ENCODE results near the gene DYNLRB1. TPM values are rescaled to one million over a fixed set of nuclear protein-coding genes. Genes with fewer than 3 reads are reported as not detected.

Gene DYNLRB1
- total and polyA plus RNA-seq, 2 of the 13 experiments (the other 11 are each of a cell fraction or from before 2014, with no cell fraction given): 140 to 244 TPM

DNA sequence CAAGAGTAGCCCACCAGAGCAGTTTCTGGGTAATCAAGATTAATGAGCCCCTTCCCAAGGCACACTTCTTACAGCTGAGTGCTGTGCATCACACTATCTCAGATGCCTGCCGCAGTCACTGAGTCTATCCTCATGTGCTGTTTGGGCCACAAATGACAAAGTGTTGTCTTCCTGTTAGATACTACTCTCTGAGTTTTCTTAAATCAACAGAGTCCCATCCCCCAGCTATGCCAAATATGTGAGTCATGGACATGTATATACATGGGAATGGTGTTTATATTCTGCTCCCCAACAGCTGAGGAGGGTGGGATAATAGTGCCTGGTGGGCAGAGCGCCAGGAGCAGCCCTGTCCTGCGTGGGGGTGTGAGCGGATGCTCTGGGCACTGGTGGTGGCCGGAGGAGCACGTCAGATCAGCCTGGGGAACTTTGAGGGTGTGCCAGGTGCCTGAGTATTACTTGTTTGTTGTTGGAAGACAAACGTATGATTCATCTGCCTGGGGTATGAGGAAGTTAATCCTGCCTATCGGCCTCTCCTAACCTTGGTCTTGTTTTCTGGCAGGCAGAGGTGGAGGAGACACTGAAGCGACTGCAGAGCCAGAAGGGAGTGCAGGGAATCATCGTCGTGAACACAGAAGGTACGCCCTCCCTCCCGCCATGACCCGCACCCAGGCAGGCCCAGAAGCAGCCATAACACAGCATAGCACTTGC, 9.6 kb downstream of the DYNLRB1 start (continued):
- TF ChIP-seq, protein P1, sequence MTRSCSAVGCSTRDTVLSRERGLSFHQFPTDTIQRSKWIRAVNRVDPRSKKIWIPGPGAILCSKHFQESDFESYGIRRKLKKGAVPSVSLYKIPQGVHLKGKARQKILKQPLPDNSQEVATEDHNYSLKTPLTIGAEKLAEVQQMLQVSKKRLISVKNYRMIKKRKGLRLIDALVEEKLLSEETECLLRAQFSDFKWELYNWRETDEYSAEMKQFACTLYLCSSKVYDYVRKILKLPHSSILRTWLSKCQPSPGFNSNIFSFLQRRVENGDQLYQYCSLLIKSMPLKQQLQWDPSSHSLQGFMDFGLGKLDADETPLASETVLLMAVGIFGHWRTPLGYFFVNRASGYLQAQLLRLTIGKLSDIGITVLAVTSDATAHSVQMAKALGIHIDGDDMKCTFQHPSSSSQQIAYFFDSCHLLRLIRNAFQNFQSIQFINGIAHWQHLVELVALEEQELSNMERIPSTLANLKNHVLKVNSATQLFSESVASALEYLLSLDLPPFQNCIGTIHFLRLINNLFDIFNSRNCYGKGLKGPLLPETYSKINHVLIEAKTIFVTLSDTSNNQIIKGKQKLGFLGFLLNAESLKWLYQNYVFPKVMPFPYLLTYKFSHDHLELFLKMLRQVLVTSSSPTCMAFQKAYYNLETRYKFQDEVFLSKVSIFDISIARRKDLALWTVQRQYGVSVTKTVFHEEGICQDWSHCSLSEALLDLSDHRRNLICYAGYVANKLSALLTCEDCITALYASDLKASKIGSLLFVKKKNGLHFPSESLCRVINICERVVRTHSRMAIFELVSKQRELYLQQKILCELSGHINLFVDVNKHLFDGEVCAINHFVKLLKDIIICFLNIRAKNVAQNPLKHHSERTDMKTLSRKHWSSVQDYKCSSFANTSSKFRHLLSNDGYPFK (CRISPR knock-in tag; IDR thresholded peaks at IDR 0.05; ENCODE audit: borderline replicate concordance): peak; percentile 84; the same call in 1 of the 2 replicates
- TF ChIP-seq HMG20A (CRISPR knock-in tag; IDR thresholded peaks at IDR 0.05; ENCODE audit: borderline replicate concordance) (peak; percentile 93), MNT (IDR thresholded peaks at IDR 0.05) (peak; percentile 82; the same call in 1 of the 2 replicates), GTF3A (CRISPR knock-in tag; conservative IDR thresholded peaks at IDR 0.05) (peak; percentile 81; the same call in 1 of the 2 replicates), ZNF761 (CRISPR knock-in tag; conservative IDR thresholded peaks at IDR 0.05) (peak; percentile 78; the same call in 1 of the 2 replicates), ZNF580 (CRISPR knock-in tag; IDR thresholded peaks at IDR 0.05; ENCODE audit: borderline replicate concordance, low read depth) (peak; percentile 93), RFXAP (CRISPR knock-in tag; IDR thresholded peaks at IDR 0.05; ENCODE audit: borderline replicate concordance) (peak; percentile 44; the same call in 1 of the 2 replicates), ONECUT2 (CRISPR knock-in tag; IDR thresholded peaks at IDR 0.05) (no peak), MZF1 (CRISPR knock-in tag; IDR thresholded peaks at IDR 0.05; ENCODE audit: borderline replicate concordance) (peak; percentile 96; the same call in 1 of the 2 replicates), POLR2A (IDR thresholded peaks at IDR 0.05; ENCODE audit: insufficient read depth in 1 of 2, low read depth in 2 of 2, low read length in 2 of 2) (no peak; a peak in 1 of 4 replicates), ZNF550 (CRISPR knock-in tag; IDR thresholded peaks at IDR 0.05; ENCODE audit: borderline replicate concordance) (0 out of 2 replicates have a peak, but pooled peaks have one; percentile 48), GABPA (IDR thresholded peaks at IDR 0.05; ENCODE audit: low read depth, low read length) (no peak), GABPA (CRISPR knock-in tag; IDR thresholded peaks at IDR 0.05; ENCODE audit: low read depth) (peak; percentile 71), TFE3 (CRISPR knock-in tag; IDR thresholded peaks at IDR 0.05) (peak; percentile 84), KLF13 (CRISPR knock-in tag; IDR thresholded peaks at IDR 0.05) (no peak)
- TF ChIP-seq, protein P2, sequence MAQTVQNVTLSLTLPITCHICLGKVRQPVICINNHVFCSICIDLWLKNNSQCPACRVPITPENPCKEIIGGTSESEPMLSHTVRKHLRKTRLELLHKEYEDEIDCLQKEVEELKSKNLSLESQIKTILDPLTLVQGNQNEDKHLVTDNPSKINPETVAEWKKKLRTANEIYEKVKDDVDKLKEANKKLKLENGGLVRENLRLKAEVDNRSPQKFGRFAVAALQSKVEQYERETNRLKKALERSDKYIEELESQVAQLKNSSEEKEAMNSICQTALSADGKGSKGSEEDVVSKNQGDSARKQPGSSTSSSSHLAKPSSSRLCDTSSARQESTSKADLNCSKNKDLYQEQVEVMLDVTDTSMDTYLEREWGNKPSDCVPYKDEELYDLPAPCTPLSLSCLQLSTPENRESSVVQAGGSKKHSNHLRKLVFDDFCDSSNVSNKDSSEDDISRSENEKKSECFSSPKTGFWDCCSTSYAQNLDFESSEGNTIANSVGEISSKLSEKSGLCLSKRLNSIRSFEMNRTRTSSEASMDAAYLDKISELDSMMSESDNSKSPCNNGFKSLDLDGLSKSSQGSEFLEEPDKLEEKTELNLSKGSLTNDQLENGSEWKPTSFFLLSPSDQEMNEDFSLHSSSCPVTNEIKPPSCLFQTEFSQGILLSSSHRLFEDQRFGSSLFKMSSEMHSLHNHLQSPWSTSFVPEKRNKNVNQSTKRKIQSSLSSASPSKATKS (CRISPR knock-in tag; IDR thresholded peaks at IDR 0.05): no peak
- TF ChIP-seq, protein P3, sequence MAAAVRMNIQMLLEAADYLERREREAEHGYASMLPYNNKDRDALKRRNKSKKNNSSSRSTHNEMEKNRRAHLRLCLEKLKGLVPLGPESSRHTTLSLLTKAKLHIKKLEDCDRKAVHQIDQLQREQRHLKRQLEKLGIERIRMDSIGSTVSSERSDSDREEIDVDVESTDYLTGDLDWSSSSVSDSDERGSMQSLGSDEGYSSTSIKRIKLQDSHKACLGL (CRISPR knock-in tag; IDR thresholded peaks at IDR 0.05): no peak; the same call in 1 of the 2 replicates
- TF ChIP-seq, protein P4, sequence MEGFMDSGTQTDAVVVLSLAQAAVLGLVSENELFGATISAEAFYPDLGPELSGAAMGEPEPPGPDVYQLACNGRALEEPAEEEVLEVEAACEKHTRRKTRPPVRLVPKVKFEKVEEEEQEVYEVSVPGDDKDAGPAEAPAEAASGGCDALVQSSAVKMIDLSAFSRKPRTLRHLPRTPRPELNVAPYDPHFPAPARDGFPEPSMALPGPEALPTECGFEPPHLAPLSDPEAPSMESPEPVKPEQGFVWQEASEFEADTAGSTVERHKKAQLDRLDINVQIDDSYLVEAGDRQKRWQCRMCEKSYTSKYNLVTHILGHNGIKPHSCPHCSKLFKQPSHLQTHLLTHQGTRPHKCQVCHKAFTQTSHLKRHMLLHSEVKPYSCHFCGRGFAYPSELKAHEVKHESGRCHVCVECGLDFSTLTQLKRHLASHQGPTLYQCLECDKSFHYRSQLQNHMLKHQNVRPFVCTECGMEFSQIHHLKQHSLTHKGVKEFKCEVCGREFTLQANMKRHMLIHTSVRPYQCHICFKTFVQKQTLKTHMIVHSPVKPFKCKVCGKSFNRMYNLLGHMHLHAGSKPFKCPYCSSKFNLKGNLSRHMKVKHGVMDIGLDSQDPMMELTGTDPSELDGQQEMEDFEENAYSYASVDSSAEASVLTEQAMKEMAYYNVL (CRISPR knock-in tag; IDR thresholded peaks at IDR 0.05; ENCODE audit: borderline replicate concordance): 0 out of 2 replicates have a peak, but pooled peaks have one; percentile 72

All from HepG2 (cell line).